Fibroblast of mammary gland (primary cell): Measurements from ENCODE around the gene ACTR3C.

Experiments used
- DNase-seq: peaks from one replicate; pipeline ENCODE4 v3.0.0-alpha.2; 2010; ENCODE audit warnings: low read depth
- H3K4me3 ChIP-seq: 2 replicates; pipeline ENCODE4 v1.5.1; 2011; ENCODE audit warnings: low read depth, mild to moderate bottlenecking, low read length, moderate library complexity; ENCODE audit not compliant: control insufficient read depth
- TF ChIP-seq, protein P1 (sequence below): conservative IDR thresholded peaks from 2 replicates; pipeline ENCODE4 v1.5.1; 2011; ENCODE audit warnings: low read depth, low read length, inconsistent platforms; ENCODE audit not compliant: control insufficient read depth, insufficient read depth

ACTR3C gene

DNA sequence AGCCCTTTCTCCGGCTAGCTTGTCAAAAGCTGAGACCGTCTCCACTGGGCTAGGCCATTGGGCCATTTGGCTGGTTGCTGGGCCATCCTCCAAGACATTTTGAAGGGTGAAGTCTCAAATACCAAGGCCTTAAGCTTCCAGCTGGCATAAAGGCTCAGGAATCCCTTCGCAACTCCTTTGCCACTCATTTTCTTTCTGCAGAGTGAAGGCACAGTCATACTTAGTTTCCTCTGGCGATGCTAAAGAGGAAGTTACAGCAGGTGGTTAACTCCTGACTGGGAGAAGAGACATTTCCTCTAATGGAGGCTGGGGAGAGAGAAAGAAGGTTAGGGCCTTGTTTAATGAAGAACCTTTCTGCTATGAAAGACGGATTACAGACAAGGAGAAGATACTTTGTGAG, 40.5 kb upstream of the ACTR3C start:
- DNase-seq: no peak
- no peak overlapping the region for H3K4me3 ChIP-seq
- TF ChIP-seq, protein P1, sequence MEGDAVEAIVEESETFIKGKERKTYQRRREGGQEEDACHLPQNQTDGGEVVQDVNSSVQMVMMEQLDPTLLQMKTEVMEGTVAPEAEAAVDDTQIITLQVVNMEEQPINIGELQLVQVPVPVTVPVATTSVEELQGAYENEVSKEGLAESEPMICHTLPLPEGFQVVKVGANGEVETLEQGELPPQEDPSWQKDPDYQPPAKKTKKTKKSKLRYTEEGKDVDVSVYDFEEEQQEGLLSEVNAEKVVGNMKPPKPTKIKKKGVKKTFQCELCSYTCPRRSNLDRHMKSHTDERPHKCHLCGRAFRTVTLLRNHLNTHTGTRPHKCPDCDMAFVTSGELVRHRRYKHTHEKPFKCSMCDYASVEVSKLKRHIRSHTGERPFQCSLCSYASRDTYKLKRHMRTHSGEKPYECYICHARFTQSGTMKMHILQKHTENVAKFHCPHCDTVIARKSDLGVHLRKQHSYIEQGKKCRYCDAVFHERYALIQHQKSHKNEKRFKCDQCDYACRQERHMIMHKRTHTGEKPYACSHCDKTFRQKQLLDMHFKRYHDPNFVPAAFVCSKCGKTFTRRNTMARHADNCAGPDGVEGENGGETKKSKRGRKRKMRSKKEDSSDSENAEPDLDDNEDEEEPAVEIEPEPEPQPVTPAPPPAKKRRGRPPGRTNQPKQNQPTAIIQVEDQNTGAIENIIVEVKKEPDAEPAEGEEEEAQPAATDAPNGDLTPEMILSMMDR: no peak

GRCh38 chr7:150363370-150363769, 40.0 kb upstream of the ACTR3C start:
- DNase-seq: no peak
- TF ChIP-seq, protein P1: no peak
- H3K4me3 ChIP-seq: no peak overlapping the region

- DNase-seq: no peak
- TF ChIP-seq, protein P1: no peak
- H3K4me3 ChIP-seq: no peak overlapping the region
Observed at GRCh38 chr7:150361807-150362621, 38.7 kb upstream of the ACTR3C start.

- no peak overlapping the region for H3K4me3 ChIP-seq
- TF ChIP-seq, protein P1: no peak
- DNase-seq: no peak
Observed at GRCh38 chr7:150361402-150361801, 38.1 kb upstream of the ACTR3C start.

- no peak overlapping the region for H3K4me3 ChIP-seq
- no peak for DNase-seq
- TF ChIP-seq, protein P1: no peak
Observed at GRCh38 chr7:150360363-150361058, 37.2 kb upstream of the ACTR3C start.

- no peak for DNase-seq
- TF ChIP-seq, protein P1: no peak
- no peak overlapping the region for H3K4me3 ChIP-seq
Observed at GRCh38 chr7:150359622-150360362, 36.4 kb upstream of the ACTR3C start.
